ENCODE data around the gene GATD1.

The GATD1 gene

GRCh38 chr11:724049-724777 lies 53.1 kb downstream of the GATD1 start:
- TF ChIP-seq, protein P1, sequence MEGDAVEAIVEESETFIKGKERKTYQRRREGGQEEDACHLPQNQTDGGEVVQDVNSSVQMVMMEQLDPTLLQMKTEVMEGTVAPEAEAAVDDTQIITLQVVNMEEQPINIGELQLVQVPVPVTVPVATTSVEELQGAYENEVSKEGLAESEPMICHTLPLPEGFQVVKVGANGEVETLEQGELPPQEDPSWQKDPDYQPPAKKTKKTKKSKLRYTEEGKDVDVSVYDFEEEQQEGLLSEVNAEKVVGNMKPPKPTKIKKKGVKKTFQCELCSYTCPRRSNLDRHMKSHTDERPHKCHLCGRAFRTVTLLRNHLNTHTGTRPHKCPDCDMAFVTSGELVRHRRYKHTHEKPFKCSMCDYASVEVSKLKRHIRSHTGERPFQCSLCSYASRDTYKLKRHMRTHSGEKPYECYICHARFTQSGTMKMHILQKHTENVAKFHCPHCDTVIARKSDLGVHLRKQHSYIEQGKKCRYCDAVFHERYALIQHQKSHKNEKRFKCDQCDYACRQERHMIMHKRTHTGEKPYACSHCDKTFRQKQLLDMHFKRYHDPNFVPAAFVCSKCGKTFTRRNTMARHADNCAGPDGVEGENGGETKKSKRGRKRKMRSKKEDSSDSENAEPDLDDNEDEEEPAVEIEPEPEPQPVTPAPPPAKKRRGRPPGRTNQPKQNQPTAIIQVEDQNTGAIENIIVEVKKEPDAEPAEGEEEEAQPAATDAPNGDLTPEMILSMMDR (IDR thresholded peaks at IDR 0.05; ENCODE audit: low read depth, low read length), result no peak

GRCh38 chr11:723120-723883 lies 54.0 kb downstream of the GATD1 start:
- peak; percentile 67 to 70 for DNase-seq (ENCODE audit: low read depth in 2 of 2)
- H3K4me3 ChIP-seq (replicated peaks in 1 of 2; ENCODE audit: low read depth in 2 of 2, low read length in 2 of 2), result no peak overlapping the region

More at GRCh38 chr11:724049-724777, 53.1 kb downstream of the GATD1 start:
- H3K4me3 ChIP-seq (replicated peaks in 1 of 2; ENCODE audit: low read depth in 2 of 2, low read length in 2 of 2), result no peak overlapping the region
- DNase-seq (ENCODE audit: low read depth in 2 of 2), result no peak

GRCh38 chr11:722346-722811 lies 54.9 kb downstream of the GATD1 start:
- TF ChIP-seq, protein P1 (IDR thresholded peaks at IDR 0.05; ENCODE audit: low read depth, low read length), result no peak
- H3K4me3 ChIP-seq (replicated peaks in 1 of 2; ENCODE audit: low read depth in 2 of 2, low read length in 2 of 2), result no peak overlapping the region
- DNase-seq (ENCODE audit: low read depth in 2 of 2), result no peak

More at GRCh38 chr11:723120-723883, 54.0 kb downstream of the GATD1 start:
- TF ChIP-seq, protein P1 (IDR thresholded peaks at IDR 0.05; ENCODE audit: low read depth, low read length), result peak; percentile 49

- no peak overlapping the region for H3K4me3 ChIP-seq (replicated peaks in 1 of 2; ENCODE audit: low read depth in 2 of 2, low read length in 2 of 2)
- TF ChIP-seq, protein P1 (IDR thresholded peaks at IDR 0.05; ENCODE audit: low read depth, low read length), result no peak
- DNase-seq (ENCODE audit: low read depth in 2 of 2), result no peak
Observed at GRCh38 chr11:721741-722345, 55.4 kb downstream of the GATD1 start.

DNA sequence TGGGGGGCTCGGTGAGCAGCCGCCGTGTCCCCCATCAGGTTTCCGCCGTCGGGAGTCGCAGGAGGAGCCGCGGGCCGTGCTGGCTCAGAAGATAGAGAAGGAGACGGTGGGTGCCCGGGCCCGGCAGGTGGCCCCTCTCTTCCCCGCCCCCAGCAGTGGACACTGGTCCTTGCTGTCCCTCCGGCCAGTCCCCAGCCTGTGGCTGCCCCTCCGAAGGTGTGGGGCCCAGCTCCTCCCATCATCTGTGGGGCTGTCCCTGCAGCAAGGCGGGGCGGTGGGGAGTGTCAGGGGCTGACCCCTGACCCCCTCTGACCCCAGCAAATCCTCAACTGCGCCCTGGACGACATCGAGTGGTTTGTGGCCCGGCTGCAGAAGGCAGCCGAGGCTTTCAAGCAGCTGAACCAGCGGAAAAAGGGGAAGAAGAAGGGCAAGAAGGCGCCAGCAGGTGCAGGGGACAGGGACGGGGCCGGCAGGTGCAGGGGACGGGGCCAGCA lies 56.0 kb downstream of the GATD1 start:
- DNase-seq (ENCODE audit: low read depth in 2 of 2), result no peak
- TF ChIP-seq, protein P1 (IDR thresholded peaks at IDR 0.05; ENCODE audit: low read depth, low read length), result no peak
- H3K4me3 ChIP-seq (replicated peaks in 1 of 2; ENCODE audit: low read depth in 2 of 2, low read length in 2 of 2), result no peak overlapping the region

DNA sequence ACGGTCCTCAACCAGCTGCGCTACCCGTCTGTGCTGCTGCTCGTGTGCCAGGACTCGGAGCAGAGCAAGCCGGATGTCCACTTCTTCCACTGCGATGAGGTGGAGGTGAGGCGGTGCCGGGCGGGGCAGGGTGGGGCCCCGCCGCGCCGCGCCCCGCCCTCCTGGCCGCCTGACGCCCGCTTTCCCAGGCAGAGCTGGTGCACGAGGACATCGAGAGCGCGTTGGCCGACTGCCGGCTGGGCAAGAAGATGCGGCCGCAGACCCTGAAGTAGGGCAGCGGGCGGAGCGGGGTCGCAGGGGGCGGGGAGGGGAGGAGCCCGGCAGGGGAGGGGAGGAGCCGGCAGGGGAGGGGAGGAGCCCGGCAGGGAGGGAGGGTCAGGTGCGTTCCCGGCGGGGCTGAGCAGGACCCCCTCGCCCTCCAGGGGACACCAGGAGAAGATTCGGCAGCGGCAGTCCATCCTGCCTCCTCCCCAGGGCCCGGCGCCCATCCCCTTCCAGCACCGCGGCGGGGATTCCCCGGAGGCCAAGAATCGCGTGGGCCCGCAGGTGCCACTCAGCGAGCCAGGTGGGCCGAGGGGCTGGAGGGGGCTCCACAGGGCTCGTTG lies 56.5 kb downstream of the GATD1 start:
- H3K4me3 ChIP-seq (replicated peaks in 1 of 2; ENCODE audit: low read depth in 2 of 2, low read length in 2 of 2), result no peak overlapping the region
- no peak for DNase-seq (ENCODE audit: low read depth in 2 of 2)
- TF ChIP-seq, protein P1 (IDR thresholded peaks at IDR 0.05; ENCODE audit: low read depth, low read length), result no peak
